GM21390 (cell line): ENCODE measurements around the gene PRR15L.

ENCODE experiments used
- ATAC-seq: cut with Tn5 transposase; IDR thresholded peaks from one replicate; pipeline ENCODE4 v1.9.1; 2021; ENCODE audit not compliant: unreplicated experiment

The PRR15L gene

GRCh38 chr17:47907932-47908562, 49.6 kb downstream of the PRR15L start:
- ATAC-seq: no peak

- no peak for ATAC-seq
Observed at GRCh38 chr17:47906443-47906842, 51.2 kb downstream of the PRR15L start.

- ATAC-seq: no peak
Observed at GRCh38 chr17:47905221-47905733, 52.4 kb downstream of the PRR15L start.

- no peak for ATAC-seq
Observed at GRCh38 chr17:47902039-47902744, 55.5 kb downstream of the PRR15L start.
